D721Med (cell line): ENCODE data around the gene PDLIM4.

Experiments used
- DNase-seq: peaks from one replicate; pipeline ENCODE4 v3.0.0; 2011; ENCODE audit warnings: low spot score; ENCODE audit not compliant: insufficient read length
- FAIRE-seq: peaks from 2 replicates; lab custom pipeline; 2011; peaks lifted over from hg19 to GRCh38; lab: Jason Lieb, UNC
- CTCF ChIP-seq: IDR thresholded peaks from 2 replicates; pipeline ENCODE4 v1.5.1; 2012; ENCODE audit warnings: mild to moderate bottlenecking, control low read depth; ENCODE audit not compliant: insufficient read depth; ENCODE audit errors: missing control alignments

The PDLIM4 gene

GRCh38 chr5:132294728-132295504 lies 37.4 kb downstream of the PDLIM4 start:
- FAIRE-seq: no peak
- DNase-seq: no peak
- TF ChIP-seq CTCF: no peak

DNA sequence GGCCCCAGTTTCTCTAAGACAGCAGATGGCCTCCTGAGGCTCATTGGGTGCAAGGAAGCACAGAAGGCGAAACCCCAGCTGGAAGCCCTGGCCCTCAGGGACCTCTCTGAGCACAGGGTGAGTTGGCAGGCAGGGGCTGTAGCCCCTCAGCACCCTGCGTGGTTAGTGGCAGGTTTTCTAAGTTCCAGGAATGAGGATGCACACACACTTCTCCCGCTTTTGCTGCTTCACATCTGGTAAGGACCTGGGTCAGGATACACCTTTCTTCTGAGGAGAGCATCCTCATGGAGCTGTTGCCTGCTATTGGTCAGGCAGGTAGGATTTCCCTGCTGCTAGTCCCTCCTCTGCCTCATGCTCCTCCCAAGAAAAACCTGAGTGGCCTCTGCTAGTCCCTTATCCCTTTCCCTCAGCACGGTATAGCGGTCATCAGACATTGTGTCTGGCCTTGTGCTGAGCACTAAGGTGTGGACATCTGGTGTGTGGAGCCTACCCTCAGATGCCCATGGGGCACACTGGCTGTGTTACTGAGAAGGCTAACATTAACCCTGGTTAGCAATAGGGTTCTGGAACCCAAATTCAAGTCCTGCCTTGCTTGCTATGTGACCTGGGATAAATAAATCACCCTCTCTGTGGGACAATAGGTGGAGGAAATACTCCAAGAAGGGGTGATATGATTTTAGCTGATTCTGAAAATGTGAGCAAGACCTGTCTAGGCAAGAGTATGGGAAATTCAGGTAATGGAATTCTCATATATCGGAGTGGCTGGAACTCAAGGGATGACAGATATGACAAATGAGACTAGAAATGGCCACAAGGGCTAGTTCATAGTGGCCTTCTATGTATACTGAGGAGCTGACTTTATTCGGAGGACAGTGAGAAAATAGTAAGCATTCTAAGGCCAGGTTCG lies 38.3 kb downstream of the PDLIM4 start:
- DNase-seq: no peak
- no peak for TF ChIP-seq CTCF
- no peak for FAIRE-seq

- DNase-seq (no peak), FAIRE-seq (no peak)
- no peak for TF ChIP-seq CTCF
Observed at GRCh38 chr5:132296412-132297016, 39.0 kb downstream of the PDLIM4 start.

GRCh38 chr5:132297211-132297940 lies 39.9 kb downstream of the PDLIM4 start:
- no peak for FAIRE-seq
- TF ChIP-seq CTCF: no peak

DNA sequence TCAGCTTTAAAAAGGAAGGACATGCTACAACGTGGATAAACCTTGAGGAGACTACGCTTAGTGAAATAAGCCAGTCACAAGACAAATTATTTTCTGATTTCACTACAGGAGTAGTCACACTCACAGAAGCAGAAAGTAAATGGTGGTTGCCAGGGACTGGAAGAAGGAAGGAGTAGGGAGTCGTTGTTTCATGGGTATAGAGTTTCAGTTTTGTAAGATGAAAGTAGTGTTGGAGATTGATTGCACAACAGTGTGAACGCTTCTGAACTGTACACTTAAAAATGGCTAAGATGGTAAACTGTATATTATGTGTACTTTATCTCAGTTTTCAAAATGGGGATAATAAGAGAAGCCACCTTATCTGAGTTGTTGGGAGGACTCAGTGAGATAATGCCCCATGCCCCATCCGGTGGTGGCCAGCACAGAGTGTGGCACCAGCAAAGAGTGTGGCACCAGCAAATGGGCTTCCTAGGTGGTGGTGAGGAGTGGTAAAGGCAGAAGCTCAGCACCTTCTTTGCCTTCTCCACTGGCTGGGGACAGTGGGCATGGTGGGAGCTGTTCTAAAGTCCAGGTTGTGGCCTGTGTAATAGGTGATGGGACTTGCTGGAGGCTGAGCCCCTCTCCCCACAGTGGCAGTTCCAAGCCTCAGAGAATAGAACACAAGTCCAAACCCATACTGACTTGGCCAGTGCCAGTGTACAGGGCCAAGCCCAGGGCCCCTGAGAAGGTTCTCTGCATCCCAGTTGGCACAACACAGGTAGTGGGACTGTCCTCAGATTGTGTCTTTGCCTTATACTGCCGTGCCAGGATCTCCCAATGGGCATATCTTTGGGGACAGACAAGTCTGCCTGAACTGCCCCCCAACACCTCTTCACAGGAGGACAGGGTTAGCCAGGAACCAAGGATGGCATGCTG lies 41.1 kb downstream of the PDLIM4 start:
- FAIRE-seq (no peak), DNase-seq (no peak)
- no peak for TF ChIP-seq CTCF

More at GRCh38 chr5:132297211-132297940, 39.9 kb downstream of the PDLIM4 start:
- no peak for DNase-seq

GRCh38 chr5:132299917-132300316 lies 42.4 kb downstream of the PDLIM4 start:
- no peak for TF ChIP-seq CTCF
- DNase-seq (no peak), FAIRE-seq (no peak)
